OCI-LY3 (cell line): ENCODE measurements around the gene KIF15.

Experiments
- H2AFZ ChIP-seq: fragments of 200-600, 300-600 bp; shearing (Covaris generic); 2 replicates; pipeline ENCODE4 v1.6.0; 2014; ENCODE audit warnings: antibody characterized with exemption, low read depth, low read length
- H3K27ac ChIP-seq: fragments of 200-600, 300-600 bp; sonication (generic); 2 replicates; pipeline ENCODE4 v1.5.1; 2014; ENCODE audit warnings: mild to moderate bottlenecking, low read length, moderate library complexity, mixed read lengths
- H3K27me3 ChIP-seq: fragments of 200-600, 300-600 bp; sonication (generic); 2 replicates; pipeline ENCODE4 v1.6.1; 2014; ENCODE audit warnings: low read depth, low read length, mixed read lengths
- H3K36me3 ChIP-seq: fragments of 200-600, 300-600 bp; sonication (generic); replicated peaks from 2 replicates; pipeline ENCODE3; 2014; ENCODE audit warnings: low read depth, low read length, mixed read lengths
- H3K4me1 ChIP-seq: fragments of 300-600, 200-600 bp; sonication (generic); 2 replicates; pipeline ENCODE4 v1.6.1; 2014; ENCODE audit warnings: low read length, mixed read lengths
- H3K4me2 ChIP-seq: fragments of 200-600, 300-600 bp; sonication (generic); 2 replicates; pipeline ENCODE4 v1.6.1; 2014; ENCODE audit warnings: low read length, mixed read lengths
- H3K4me3 ChIP-seq: fragments of 300-600, 200-600 bp; sonication (generic); 2 replicates; pipeline ENCODE4 v1.5.1; 2014; ENCODE audit warnings: antibody characterized with exemption, mild to moderate bottlenecking, low read length, moderate library complexity
- H3K79me2 ChIP-seq: fragments of 300-600, 200-600 bp; shearing (Covaris generic); 2 replicates; pipeline ENCODE4 v1.6.1; 2014; ENCODE audit warnings: mild to moderate bottlenecking, low read length, mixed read lengths
- H3K9ac ChIP-seq: fragments of 300-600, 200-600 bp; shearing (Covaris generic); 2 replicates; pipeline ENCODE4 v1.6.0; 2014; ENCODE audit warnings: mild to moderate bottlenecking, low read length, moderate library complexity
- H3K9me3 ChIP-seq: fragments of 200-600, 300-600 bp; shearing (Covaris generic); 2 replicates; pipeline ENCODE4 v1.6.1; 2014; ENCODE audit warnings: low read length, mixed read lengths; ENCODE audit not compliant: insufficient read depth
- H4K20me1 ChIP-seq: fragments of 200-600, 300-600 bp; sonication (generic); 2 replicates; pipeline ENCODE4 v1.6.1; 2016; ENCODE audit warnings: low read length, mixed read lengths; ENCODE audit not compliant: insufficient read depth
- EZH2phosphoT487 ChIP-seq: fragments of 200-600 bp; shearing (Covaris generic); IDR thresholded peaks from 2 replicates; pipeline ENCODE4 v1.6.1; 2018; ENCODE audit warnings: antibody characterized with exemption, mixed run types, low read depth
- TF ChIP-seq, protein P1 (sequence below): fragments of 200-600, 300-600 bp; sonication (generic); IDR thresholded peaks from 2 replicates; pipeline ENCODE4 v1.5.1; 2014; ENCODE audit warnings: antibody characterized with exemption, low read length, low read depth

KIF15 gene

DNA sequence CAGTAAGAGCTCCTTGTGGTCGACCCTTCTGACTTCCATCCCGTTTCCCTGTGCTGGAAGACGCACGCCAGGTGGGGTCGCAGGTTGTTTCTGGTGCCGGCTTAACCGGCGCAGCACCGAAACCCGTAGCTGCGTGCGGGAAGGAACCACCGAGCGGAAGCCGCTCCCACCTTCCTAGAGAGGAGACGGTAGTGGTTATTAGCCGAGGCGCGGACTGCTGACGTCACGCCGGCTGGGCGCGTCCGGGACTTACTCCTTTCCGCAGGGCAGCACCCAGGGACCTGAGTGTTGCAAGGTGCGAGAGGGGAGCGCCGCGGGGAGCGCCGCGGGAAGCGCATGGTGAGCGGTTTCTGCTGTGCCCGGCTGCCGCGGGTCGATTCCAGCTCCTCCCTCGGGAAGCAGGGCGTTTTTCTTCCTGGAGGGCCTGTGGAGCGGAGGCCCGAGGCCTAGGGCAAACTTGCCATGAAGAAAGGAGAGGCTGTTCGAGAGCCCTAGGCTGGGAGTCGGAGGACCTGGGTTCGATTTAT, 32.1 kb upstream of the KIF15 start, which contains the start of gene ZNF501:
ZNF501 (plus strand) TSS at position 252 of the 527 bp plus-strand sequence. CDS start 4,787 bp downstream, outside the sequence.
- Histone ChIP-seq H2AFZ (no peak within 1 kb of the TSS), H3K36me3 (peaks cover 3% of the 10 kb centered on the region), H3K27me3 (no peaks in the 10 kb centered on the region), H4K20me1 (no peaks in the 10 kb centered on the region), H3K4me2 (no peak within 1 kb of the TSS), H3K27ac (no peak within 1 kb of the TSS), H3K4me3 (no peak within 1 kb of the TSS), H3K9me3 (peaks cover 42% of the 10 kb centered on the region), H3K79me2 (no peaks in the 10 kb centered on the region), H3K4me1 (no peaks in the 10 kb centered on the region), H3K9ac (no peak within 1 kb of the TSS)
- TF ChIP-seq, protein P1, sequence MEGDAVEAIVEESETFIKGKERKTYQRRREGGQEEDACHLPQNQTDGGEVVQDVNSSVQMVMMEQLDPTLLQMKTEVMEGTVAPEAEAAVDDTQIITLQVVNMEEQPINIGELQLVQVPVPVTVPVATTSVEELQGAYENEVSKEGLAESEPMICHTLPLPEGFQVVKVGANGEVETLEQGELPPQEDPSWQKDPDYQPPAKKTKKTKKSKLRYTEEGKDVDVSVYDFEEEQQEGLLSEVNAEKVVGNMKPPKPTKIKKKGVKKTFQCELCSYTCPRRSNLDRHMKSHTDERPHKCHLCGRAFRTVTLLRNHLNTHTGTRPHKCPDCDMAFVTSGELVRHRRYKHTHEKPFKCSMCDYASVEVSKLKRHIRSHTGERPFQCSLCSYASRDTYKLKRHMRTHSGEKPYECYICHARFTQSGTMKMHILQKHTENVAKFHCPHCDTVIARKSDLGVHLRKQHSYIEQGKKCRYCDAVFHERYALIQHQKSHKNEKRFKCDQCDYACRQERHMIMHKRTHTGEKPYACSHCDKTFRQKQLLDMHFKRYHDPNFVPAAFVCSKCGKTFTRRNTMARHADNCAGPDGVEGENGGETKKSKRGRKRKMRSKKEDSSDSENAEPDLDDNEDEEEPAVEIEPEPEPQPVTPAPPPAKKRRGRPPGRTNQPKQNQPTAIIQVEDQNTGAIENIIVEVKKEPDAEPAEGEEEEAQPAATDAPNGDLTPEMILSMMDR: no peak
- TF ChIP-seq EZH2phosphoT487: no peak

DNA sequence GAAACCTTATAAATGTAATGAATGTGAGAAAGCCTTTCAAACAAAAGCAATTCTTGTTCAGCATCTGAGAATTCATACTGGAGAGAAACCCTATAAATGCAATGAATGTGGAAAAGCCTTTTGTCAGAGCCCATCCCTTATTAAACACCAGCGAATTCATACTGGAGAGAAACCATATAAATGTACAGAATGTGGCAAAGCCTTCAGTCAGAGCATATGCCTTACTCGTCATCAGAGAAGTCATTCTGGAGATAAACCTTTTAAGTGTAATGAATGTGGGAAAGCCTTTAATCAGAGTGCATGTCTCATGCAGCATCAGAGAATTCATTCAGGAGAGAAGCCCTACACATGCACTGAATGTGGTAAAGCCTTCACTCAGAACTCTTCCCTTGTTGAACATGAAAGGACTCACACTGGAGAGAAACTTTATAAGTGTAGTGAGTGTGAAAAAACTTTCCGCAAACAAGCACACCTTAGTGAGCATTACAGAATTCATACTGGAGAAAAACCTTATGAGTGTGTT, 26.9 kb upstream of the KIF15 start:
- Histone ChIP-seq H3K4me3 (no peak overlapping the region), H3K9me3 (peaks cover 52% of the 10 kb centered on the region), H3K9ac (no peak overlapping the region), H3K27me3 (no peaks in the 10 kb centered on the region), H2AFZ (no peak overlapping the region), H3K36me3 (peaks cover 3% of the 10 kb centered on the region), H3K4me2 (no peak overlapping the region), H3K79me2 (no peaks in the 10 kb centered on the region), H4K20me1 (no peaks in the 10 kb centered on the region), H3K27ac (no peak overlapping the region), H3K4me1 (no peaks in the 10 kb centered on the region)
- TF ChIP-seq, protein P1: no peak

DNA sequence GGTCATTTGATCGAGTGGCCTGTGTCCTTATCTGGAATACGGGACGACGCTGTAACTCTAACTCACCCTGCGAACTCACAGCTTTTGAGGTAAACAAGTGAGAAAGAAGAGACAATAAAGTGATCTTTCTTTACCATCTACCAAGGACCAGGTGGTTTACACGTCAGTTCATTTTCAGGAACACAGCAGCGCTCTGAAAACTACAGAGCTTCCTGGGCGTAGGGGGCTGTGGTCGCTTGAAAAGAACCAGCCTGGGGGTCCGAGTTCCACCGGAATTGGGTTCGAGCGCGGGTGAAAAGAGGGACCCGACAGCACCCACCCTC, 532 bp upstream of the KIF15 start:
- H3K9me3 ChIP-seq: peaks cover 31% of the 10 kb centered on the region
- H2AFZ ChIP-seq: peak overlapping the region; percentile 94
- peaks cover 55% of the 10 kb centered on the region for H3K36me3 ChIP-seq

DNA sequence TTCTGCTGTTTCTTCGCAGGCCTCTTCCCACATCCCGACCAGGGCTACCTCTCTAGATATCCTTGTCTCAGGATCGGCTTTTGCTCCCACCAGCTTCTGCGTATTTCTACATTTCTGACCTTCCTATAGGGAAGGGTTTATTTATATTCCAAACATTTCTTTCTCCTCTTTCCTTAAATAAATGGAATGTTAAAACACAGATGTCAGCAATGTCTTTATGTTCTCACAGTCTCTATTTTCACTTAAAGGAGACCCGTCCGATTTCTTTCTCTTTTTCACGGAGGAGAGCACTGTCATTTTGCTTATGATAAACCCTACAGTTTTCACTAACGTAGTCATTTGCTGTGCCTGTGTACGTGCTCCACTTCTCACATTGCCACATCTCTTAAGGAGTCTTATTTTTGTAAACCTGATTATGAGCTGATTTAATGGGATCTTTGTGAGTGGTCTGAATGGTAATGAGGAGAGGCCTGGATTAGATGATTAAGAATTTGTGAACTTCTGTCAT, 630 bp downstream of the KIF15 start:
- peak overlapping the region; percentile 46 for H3K27ac ChIP-seq

More for the DNA sequence above, 532 bp upstream of the KIF15 start:
- Histone ChIP-seq H4K20me1 (no peaks in the 10 kb centered on the region), H3K27me3 (no peaks in the 10 kb centered on the region), H3K4me3 (peak overlapping the region; percentile 79), H3K79me2 (peaks cover 93% of the 10 kb centered on the region), H3K4me2 (peak overlapping the region; percentile 83), H3K4me1 (peaks cover 6% of the 10 kb centered on the region), H3K27ac (peak overlapping the region; percentile 56), H3K9ac (peak overlapping the region; percentile 75)
- TF ChIP-seq, protein P1: no peak
- TF ChIP-seq EZH2phosphoT487: no peak

More for the DNA sequence above, 630 bp downstream of the KIF15 start:
- H3K9me3 ChIP-seq: peaks cover 27% of the 10 kb centered on the region
- no peaks in the 10 kb centered on the region for H3K27me3 ChIP-seq
- no peak for TF ChIP-seq EZH2phosphoT487
- TF ChIP-seq, protein P1: no peak
- peak overlapping the region; percentile 42 for H2AFZ ChIP-seq
- H3K4me2 ChIP-seq: peak overlapping the region; percentile 87
- H3K4me1 ChIP-seq: peaks cover 6% of the 10 kb centered on the region
- peaks cover 52% of the 10 kb centered on the region for H3K36me3 ChIP-seq
- peak overlapping the region; percentile 79 for H3K4me3 ChIP-seq
- peak overlapping the region; percentile 75 for H3K9ac ChIP-seq
- peaks cover 90% of the 10 kb centered on the region for H3K79me2 ChIP-seq
- no peaks in the 10 kb centered on the region for H4K20me1 ChIP-seq
